Measurements from ENCODE around the gene DNAI4.
"Not testable (repeated sequence)": the region's sequence is repeated elsewhere in the genome, so short reads cannot be mapped to it uniquely, and the experiment has no call there.

Gene DNAI4

DNA sequence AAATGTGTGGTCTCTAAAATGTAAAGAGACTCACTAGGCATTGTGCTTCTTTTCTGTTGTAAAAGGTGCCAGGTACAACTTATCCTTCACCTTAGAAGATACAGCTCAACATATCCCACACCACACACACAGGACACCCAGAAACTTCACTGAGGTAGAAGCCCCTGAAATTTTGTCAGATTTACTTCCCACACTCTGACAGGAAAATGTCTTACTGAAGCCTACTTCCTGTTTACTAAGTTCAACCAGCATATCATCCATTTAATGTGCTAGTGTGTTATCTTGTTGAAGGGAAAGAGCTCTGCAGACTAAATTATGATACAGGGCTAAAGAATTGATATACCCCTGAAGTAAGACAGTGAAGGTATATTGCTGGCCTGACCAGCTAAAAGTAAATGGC is 83.7 kb downstream of the DNAI4 start:
- Histone ChIP-seq H3K4me3 (ENCODE audit: low read length) (no peak overlapping the region), H3K27me3 (ENCODE audit: control insufficient read depth, insufficient read depth, low read length) (no peaks in the 10 kb centered on the region), H3K36me3 (ENCODE audit: control insufficient read depth, insufficient read depth, low read length) (no peaks in the 10 kb centered on the region), H3K27ac (ENCODE audit: low read length) (no peak overlapping the region), H3K4me1 (ENCODE audit: control insufficient read depth, insufficient read depth, low read length) (no peaks in the 10 kb centered on the region; the same call in 1 of the 2 replicates), H3K9me3 (ENCODE audit: control insufficient read depth, insufficient read depth, low read length) (no peaks in the 10 kb centered on the region)
- no peak for DNase-seq (ENCODE audit: low read depth, low spot score)

DNA sequence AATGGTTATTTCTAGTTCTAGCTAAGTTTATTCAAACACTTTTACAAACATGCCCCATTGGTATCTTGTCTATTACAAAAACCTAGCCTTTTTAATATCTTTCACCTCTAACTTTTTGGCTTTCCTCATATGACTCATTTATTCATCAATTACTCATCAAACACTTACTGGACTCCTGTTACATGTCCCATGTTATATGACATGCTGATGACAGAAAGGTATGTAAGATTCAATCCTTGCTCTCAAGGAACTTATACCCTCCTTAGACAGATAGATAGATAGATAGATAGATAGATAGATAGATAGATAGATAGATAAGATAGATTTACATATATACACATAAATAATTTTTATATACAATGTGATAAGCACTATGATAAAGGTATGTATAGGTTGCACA is 89.7 kb downstream of the DNAI4 start:
- no peak for DNase-seq (ENCODE audit: low read depth, low spot score)
- Histone ChIP-seq H3K4me3 (ENCODE audit: low read length) (no peak overlapping the region), H3K36me3 (ENCODE audit: control insufficient read depth, insufficient read depth, low read length) (no peaks in the 10 kb centered on the region), H3K9me3 (ENCODE audit: control insufficient read depth, insufficient read depth, low read length) (no peaks in the 10 kb centered on the region), H3K27me3 (ENCODE audit: control insufficient read depth, insufficient read depth, low read length) (no peaks in the 10 kb centered on the region), H3K4me1 (ENCODE audit: control insufficient read depth, insufficient read depth, low read length) (no peaks in the 10 kb centered on the region), H3K27ac (ENCODE audit: low read length) (no peak overlapping the region)

DNA sequence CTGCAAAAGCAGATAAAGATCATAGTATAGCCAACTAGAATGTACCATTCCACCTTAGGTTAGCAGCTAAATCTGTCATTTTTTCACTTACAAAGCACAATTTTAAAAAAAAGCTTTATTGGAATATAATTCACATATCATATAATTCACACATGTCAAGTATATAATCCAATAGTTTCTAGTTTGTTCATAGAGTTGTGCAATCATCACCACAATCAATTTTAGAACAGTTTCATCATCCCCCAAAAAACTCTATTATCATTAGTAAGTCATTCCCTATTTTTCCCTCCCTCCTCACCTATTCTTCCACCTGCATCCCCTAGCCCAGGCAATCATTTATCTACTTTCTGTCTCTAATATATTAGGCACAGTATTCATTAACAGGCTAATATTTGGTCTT is 91.5 kb downstream of the DNAI4 start:
- no peak overlapping the region for H3K4me3 ChIP-seq (ENCODE audit: low read length)
- no peaks in the 10 kb centered on the region for H3K36me3 ChIP-seq (ENCODE audit: control insufficient read depth, insufficient read depth, low read length)

DNA sequence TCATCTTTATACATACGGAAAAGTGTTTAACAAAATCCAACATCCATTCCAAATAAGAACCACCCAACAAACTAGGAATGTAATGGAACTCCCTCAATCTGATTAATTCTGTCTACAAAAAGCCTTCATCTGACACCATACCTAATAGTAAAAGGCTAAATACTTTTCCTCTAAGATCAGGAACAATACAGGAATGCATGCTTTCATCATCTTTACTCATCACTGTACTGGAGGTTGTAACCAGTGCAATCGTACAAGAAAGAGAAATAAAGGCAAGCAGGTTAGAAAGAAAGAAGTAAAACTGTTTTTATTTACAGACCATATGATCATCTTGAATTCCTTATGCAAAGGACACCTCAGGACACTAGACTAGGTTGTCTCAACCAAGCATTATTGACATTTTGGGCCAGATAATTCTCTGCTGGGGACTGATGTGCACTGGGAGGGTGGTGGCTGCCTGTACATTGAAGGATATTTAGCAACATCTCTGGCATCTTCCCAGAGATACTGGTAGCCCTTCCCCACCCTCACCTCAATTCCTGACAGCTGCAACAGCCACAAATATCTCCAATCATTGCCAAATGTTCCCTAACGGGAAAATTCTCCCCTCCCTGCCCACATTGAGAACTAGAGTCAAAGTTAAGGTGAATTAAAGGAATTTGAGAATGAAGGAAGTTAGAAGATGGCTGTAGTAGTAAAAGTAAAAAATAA is 93.0 kb downstream of the DNAI4 start:
- Histone ChIP-seq H3K4me1 (ENCODE audit: control insufficient read depth, insufficient read depth, low read length) (no peaks in the 10 kb centered on the region), H3K27ac (ENCODE audit: low read length) (no peak overlapping the region), H3K4me3 (ENCODE audit: low read length) (no peak overlapping the region), H3K27me3 (ENCODE audit: control insufficient read depth, insufficient read depth, low read length) (no peaks in the 10 kb centered on the region), H3K9me3 (ENCODE audit: control insufficient read depth, insufficient read depth, low read length) (no peaks in the 10 kb centered on the region), H3K36me3 (ENCODE audit: control insufficient read depth, insufficient read depth, low read length) (no peaks in the 10 kb centered on the region)
- WGBS (ENCODE audit: insufficient coverage, insufficient read length), result no CpG with 5 or more reads among the region's 3 CpGs
- DNase-seq (ENCODE audit: low read depth, low spot score), result no peak

More for the DNA sequence above, 91.5 kb downstream of the DNAI4 start:
- Histone ChIP-seq H3K27ac (ENCODE audit: low read length) (no peak overlapping the region), H3K4me1 (ENCODE audit: control insufficient read depth, insufficient read depth, low read length) (no peaks in the 10 kb centered on the region), H3K27me3 (ENCODE audit: control insufficient read depth, insufficient read depth, low read length) (no peaks in the 10 kb centered on the region), H3K9me3 (ENCODE audit: control insufficient read depth, insufficient read depth, low read length) (no peaks in the 10 kb centered on the region)
- no peak for DNase-seq (ENCODE audit: low read depth, low spot score)

DNA sequence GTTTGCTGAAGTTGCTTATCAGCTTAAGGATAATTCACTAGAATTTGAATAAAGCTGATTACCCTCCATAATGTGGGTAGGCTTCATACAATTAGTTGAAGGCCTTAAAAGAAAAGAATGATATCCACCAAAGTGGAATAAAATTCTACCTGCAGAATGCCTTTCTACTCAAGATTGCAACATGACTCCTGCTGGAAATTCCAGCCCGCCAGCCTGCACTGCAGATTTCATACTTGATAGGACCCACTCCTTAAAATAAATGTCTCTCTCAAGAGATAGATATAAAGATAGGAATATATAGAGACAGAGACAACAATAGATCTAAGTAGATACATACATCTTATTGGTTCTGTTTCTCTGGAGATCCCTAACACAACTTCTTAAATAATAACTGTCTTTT is 99.9 kb downstream of the DNAI4 start:
- Histone ChIP-seq H3K4me3 (ENCODE audit: low read length) (no peak overlapping the region), H3K27me3 (ENCODE audit: control insufficient read depth, insufficient read depth, low read length) (no peaks in the 10 kb centered on the region), H3K36me3 (ENCODE audit: control insufficient read depth, insufficient read depth, low read length) (no peaks in the 10 kb centered on the region), H3K9me3 (ENCODE audit: control insufficient read depth, insufficient read depth, low read length) (no peaks in the 10 kb centered on the region), H3K4me1 (ENCODE audit: control insufficient read depth, insufficient read depth, low read length) (no peaks in the 10 kb centered on the region), H3K27ac (ENCODE audit: low read length) (no peak overlapping the region)
- WGBS (ENCODE audit: insufficient coverage, insufficient read length), result no CpG with 5 or more reads among the region's 1 CpG
- DNase-seq (ENCODE audit: low read depth, low spot score), result no peak

DNA sequence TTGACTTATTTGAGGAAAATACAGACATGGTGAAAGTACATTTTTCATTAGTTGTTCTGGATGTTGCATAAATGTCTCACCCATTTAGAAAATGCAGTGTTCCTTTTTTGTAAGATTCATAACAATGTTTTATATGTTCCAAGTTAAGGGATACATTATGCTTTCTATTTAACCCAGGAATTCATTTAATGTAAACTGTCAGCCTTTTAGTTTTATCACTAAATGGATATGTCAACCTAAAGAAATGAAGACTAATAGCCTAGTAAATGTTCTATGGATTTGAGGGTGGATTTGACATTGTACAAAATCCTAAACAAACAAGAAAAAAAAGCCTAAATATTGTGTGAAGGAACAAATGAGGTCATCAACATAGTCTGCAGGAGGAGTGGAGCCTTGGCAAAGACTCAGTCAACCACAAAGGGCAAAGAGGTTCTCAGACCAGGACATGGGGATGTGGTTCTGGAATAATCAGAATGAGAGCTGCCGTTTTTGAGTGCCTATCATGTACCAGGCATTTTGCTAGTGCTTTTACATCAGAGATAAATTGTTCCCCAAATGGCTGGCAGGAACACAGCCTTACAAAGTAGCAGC is 114.8 kb downstream of the DNAI4 start:
- no peak for DNase-seq (ENCODE audit: low read depth, low spot score)
- no peak overlapping the region for H3K27ac ChIP-seq (ENCODE audit: low read length)
- WGBS (ENCODE audit: insufficient coverage, insufficient read length), result no CpG with 5 or more reads among the region's 1 CpG
- H3K4me3 ChIP-seq (ENCODE audit: low read length), result no peak overlapping the region
- no peaks in the 10 kb centered on the region for H3K9me3 ChIP-seq (ENCODE audit: control insufficient read depth, insufficient read depth, low read length)
- H3K4me1 ChIP-seq (ENCODE audit: control insufficient read depth, insufficient read depth, low read length), result no peaks in the 10 kb centered on the region
- no peaks in the 10 kb centered on the region for H3K36me3 ChIP-seq (ENCODE audit: control insufficient read depth, insufficient read depth, low read length)
- no peaks in the 10 kb centered on the region for H3K27me3 ChIP-seq (ENCODE audit: control insufficient read depth, insufficient read depth, low read length)

DNA sequence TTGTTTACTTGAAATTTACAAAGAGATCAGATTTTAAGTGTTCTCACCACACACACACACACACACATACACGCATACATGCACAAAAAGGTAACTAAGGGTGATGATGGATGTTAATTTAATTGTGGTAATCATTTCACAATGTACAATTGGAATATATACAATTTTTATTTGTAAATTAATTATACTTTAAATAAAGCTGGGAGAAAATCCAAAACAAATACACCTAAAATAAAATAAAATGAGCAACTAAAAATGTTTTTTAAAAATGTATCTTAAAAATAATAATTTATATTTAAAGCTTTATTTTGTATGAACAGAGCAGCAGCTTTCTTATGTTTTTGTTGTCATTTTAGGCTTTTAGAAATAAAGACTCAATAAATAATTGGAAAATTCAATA is 115.4 kb downstream of the DNAI4 start:
- H3K27ac ChIP-seq (ENCODE audit: low read length), result no peak overlapping the region
- no peaks in the 10 kb centered on the region for H3K4me1 ChIP-seq (ENCODE audit: control insufficient read depth, insufficient read depth, low read length)
- H3K27me3 ChIP-seq (ENCODE audit: control insufficient read depth, insufficient read depth, low read length), result no peaks in the 10 kb centered on the region
- no peaks in the 10 kb centered on the region for H3K36me3 ChIP-seq (ENCODE audit: control insufficient read depth, insufficient read depth, low read length)
- DNase-seq (ENCODE audit: low read depth, low spot score), result no peak
- H3K9me3 ChIP-seq (ENCODE audit: control insufficient read depth, insufficient read depth, low read length), result no peaks in the 10 kb centered on the region
- WGBS (ENCODE audit: insufficient coverage, insufficient read length), result no CpG with 5 or more reads among the region's 1 CpG
- no peak overlapping the region for H3K4me3 ChIP-seq (ENCODE audit: low read length)

DNA sequence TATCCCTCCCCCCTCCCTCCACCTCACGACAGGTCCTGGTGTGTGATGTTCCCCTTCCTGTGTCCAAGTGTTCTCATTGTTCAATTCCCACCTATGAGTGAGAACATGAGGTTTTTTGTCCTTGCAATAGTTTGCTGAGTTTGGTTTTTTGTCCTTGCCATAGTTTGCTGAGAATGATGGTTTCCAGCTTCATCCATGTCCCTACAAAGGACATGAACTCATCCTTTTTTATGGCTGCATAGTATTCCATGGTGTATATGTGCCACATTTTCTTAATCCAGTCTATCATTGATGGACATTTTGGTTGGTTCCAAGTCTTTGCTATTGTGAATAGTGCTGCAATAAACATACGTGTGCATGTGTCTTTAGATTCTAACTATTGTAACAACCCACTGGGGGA is 128.8 kb downstream of the DNAI4 start:
- H3K4me1 ChIP-seq (ENCODE audit: control insufficient read depth, insufficient read depth, low read length); H3K9me3 ChIP-seq (ENCODE audit: control insufficient read depth, insufficient read depth, low read length); H3K27me3 ChIP-seq (ENCODE audit: control insufficient read depth, insufficient read depth, low read length); H3K36me3 ChIP-seq (ENCODE audit: control insufficient read depth, insufficient read depth, low read length); DNase-seq (ENCODE audit: low read depth, low spot score); H3K27ac ChIP-seq (ENCODE audit: low read length); H3K4me3 ChIP-seq (ENCODE audit: low read length): not testable (repeated sequence)
- no CpG with 5 or more reads among the region's 2 CpGs for WGBS (ENCODE audit: insufficient coverage, insufficient read length)

DNA sequence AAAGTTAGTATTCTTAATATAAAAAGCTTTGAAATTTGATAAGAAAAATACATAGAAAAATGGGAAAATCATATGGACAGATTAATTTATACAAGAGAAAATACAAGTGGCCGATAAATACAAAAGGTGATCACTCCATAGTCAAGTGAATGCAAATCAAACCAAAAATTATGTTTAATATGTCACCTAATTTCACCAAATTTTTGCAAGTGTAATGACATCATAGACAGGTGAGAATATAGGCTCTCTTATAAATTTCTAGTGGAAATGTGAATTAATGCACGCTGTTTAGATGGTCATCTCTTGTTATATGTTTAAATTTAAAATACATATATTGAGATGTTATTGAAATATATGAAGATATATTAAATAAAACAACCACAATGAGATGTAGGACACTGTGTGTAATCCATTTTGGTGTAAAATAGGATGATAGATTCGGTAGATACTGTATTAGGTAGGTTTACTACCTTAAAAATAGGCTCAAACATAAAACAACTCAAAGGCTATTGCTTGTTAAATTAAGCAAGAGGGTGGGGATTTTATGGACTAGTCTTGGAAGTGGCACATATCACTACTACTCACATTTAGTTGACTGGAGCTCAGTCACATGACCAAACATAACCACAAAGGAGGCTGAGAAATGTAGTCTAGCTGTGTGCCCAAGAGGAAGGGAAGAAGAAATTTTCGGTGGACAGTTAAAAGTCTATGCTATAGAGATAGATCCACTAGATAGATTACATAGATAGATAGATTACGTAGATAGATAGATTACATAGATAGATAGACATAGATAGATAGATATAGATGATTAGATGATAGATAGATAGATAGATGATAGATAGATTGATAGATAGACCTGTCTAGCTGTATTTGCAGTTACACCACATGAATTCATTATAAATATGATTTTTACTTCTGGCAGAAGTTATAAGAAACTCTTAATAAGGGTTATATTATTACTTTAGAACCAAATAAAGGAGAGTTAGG is 132.7 kb downstream of the DNAI4 start:
- H3K27ac ChIP-seq (ENCODE audit: low read length), result no peak overlapping the region
- H3K27me3 ChIP-seq (ENCODE audit: control insufficient read depth, insufficient read depth, low read length), result no peaks in the 10 kb centered on the region
- no peaks in the 10 kb centered on the region for H3K36me3 ChIP-seq (ENCODE audit: control insufficient read depth, insufficient read depth, low read length)
- no peaks in the 10 kb centered on the region for H3K9me3 ChIP-seq (ENCODE audit: control insufficient read depth, insufficient read depth, low read length)
- no peak for DNase-seq (ENCODE audit: low read depth, low spot score)
- H3K4me1 ChIP-seq (ENCODE audit: control insufficient read depth, insufficient read depth, low read length), result no peaks in the 10 kb centered on the region
- 100% methylated on average over 1 of the region's 5 CpGs for WGBS (ENCODE audit: insufficient coverage, insufficient read length)
- H3K4me3 ChIP-seq (ENCODE audit: low read length), result no peak overlapping the region

DNA sequence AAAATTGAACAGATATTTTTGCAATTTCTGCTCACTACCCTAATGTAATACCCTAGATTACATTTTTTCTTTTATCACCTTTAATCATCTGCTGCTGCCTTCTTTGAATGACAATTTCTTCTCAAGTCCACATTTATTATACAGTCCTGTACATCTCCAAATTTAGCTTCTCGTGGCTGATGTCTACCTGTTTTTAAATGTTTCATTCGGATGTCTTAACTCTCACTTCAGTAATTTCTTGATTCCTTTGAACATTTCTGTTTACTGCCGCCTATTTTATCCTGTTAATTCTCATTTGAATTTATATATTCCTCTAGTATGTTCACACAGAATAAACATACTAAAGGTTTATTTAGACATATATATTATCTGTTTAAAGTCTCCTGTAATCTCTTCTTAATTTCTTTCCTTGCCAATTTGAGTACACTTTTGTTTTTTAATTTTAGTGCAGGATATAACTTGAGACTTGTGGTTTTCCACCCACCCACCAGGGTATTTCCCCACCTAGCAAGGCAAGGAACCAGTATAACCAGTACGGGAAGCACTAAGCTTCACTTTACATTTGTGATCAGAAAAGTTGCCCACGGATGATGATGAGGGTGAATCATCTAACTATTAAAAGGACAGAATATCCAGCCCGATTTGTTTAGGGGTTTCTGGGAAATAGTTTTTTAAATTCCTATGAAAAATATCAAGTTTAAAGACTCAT is 136.3 kb downstream of the DNAI4 start:
- Histone ChIP-seq H3K27ac (ENCODE audit: low read length) (no peak overlapping the region), H3K27me3 (ENCODE audit: control insufficient read depth, insufficient read depth, low read length) (no peaks in the 10 kb centered on the region), H3K4me3 (ENCODE audit: low read length) (no peak overlapping the region), H3K9me3 (ENCODE audit: control insufficient read depth, insufficient read depth, low read length) (no peaks in the 10 kb centered on the region), H3K4me1 (ENCODE audit: control insufficient read depth, insufficient read depth, low read length) (no peaks in the 10 kb centered on the region), H3K36me3 (ENCODE audit: control insufficient read depth, insufficient read depth, low read length) (no peaks in the 10 kb centered on the region)
- WGBS (ENCODE audit: insufficient coverage, insufficient read length), result no CpG with 5 or more reads among the region's 6 CpGs
- DNase-seq (ENCODE audit: low read depth, low spot score), result no peak

Measured in iPS DF 6.9 (cell line).